Activated naive CD4-positive, alpha-beta T cell treated with anti-CD3 and anti-CD28 coated beads for 36 hours (primary cell): ENCODE data around the gene TRPV5. TPM values are rescaled to one million over a fixed set of nuclear protein-coding genes. Genes with fewer than 3 reads are reported as not detected.

Experiments
- CTCF ChIA-PET: fragments of 350-600 bp; sonication (Branson Sonifier 250); formaldehyde crosslinking; loops from one replicate; lab custom pipeline; 2021; ENCODE audit warnings: antibody characterized with exemption; lab: Charles Lee
- DNase-seq: peaks from one replicate; pipeline ENCODE4 v3.0.0-alpha.2; 2020
- H3K27ac Mint-ChIP-seq: one replicate; pipeline ENCODE4 v1.8.0; 2021; ENCODE audit warnings: mild to moderate bottlenecking, mixed read lengths
- H3K27me3 Mint-ChIP-seq: one replicate; pipeline ENCODE4 v1.8.0; 2021; ENCODE audit warnings: low read depth, mixed read lengths
- H3K36me3 Mint-ChIP-seq: one replicate; pipeline ENCODE4 v1.8.0; 2021; ENCODE audit warnings: low read depth, mixed read lengths
- H3K4me1 Mint-ChIP-seq: one replicate; pipeline ENCODE4 v1.8.0; 2021; ENCODE audit warnings: low read depth, mixed read lengths
- H3K4me3 Mint-ChIP-seq: one replicate; pipeline ENCODE4 v1.8.0; 2021; ENCODE audit warnings: mild to moderate bottlenecking, moderate library complexity, mixed read lengths
- H3K9me3 Mint-ChIP-seq: one replicate; pipeline ENCODE4 v1.8.0; 2021; ENCODE audit warnings: mixed read lengths
- intact Hi-C: fragments of 100-400 bp; cut with micrococcal nuclease; formaldehyde crosslinking; loops from one replicate; pipeline ENCODE4 v1.15.1; 2023
- total RNA-seq, 2 experiments: library from RNA; stranded (reverse); gene quantifications; one replicate each; pipeline ENCODE4 v1.2.3, GENCODE V29; 2021

Gene TRPV5
- total RNA-seq, 2 experiments from 2014 or later = not detected

DNA sequence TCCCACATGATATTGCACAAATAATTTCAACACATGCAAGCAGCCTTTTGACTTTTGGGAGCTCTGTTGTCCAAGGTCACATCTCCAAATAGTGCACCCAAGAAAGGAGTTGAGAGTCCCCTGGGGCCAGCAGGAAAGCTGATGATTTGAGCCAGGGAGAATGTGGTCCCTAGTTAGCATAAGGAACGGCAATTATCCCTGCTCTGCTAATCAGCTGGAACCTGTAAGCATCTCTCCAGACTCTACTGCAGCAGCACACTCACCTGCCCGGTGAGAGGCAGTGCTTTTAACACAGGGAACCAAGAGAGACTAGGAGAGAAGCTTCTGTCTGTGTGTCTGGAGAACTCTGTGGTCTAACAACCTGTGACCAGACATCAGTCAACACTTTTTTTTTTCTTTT is 17.0 kb downstream of the TRPV5 start:
- Mint-ChIP-seq H3K36me3 (no peaks in the 10 kb centered on the region), H3K27me3 (peaks cover 2% of the 10 kb centered on the region), H3K4me1 (no peaks in the 10 kb centered on the region), H3K27ac (no peak overlapping the region), H3K9me3 (no peaks in the 10 kb centered on the region), H3K4me3 (no peak overlapping the region)
- DNase-seq = no peak
- intact Hi-C loops = no loop called here
- CTCF ChIA-PET = interaction anchor here (0.7 to 1.0 kb wide), 3 partner anchors 9 to 592 kb away, joined by 3 to 5 read pairs (median 3); no protein-coding TSS in a partner anchor

DNA sequence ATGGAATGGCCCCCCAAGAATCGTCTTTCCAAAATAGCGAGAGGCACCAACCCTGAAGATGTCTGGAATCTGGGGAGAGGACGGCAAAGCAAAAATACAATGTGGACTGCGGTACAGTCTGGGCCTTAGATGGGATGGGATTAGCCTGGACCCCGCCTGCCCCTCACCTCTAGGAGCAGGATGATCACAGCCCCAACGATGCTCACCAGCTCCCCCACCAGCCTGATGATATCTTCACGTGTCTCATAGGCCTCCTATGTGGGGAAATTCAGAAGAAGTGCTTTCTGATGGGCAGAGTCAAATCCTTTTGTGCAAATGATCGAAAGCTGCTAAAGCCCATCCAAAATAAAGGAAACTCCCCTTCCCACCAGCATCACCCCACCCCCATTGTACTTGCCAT is 18.2 kb downstream of the TRPV5 start:
- H3K27me3 Mint-ChIP-seq = peaks cover 2% of the 10 kb centered on the region
- intact Hi-C loops = no loop called here
- CTCF ChIA-PET = interaction anchor here (1.0 kb wide), 1 partner anchor 10 kb away, joined by 5 read pairs; no protein-coding TSS in a partner anchor
- no peaks in the 10 kb centered on the region for H3K4me1 Mint-ChIP-seq
- no peaks in the 10 kb centered on the region for H3K36me3 Mint-ChIP-seq
- DNase-seq = no peak
- no peak overlapping the region for H3K27ac Mint-ChIP-seq
- no peak overlapping the region for H3K4me3 Mint-ChIP-seq
- no peaks in the 10 kb centered on the region for H3K9me3 Mint-ChIP-seq

DNA sequence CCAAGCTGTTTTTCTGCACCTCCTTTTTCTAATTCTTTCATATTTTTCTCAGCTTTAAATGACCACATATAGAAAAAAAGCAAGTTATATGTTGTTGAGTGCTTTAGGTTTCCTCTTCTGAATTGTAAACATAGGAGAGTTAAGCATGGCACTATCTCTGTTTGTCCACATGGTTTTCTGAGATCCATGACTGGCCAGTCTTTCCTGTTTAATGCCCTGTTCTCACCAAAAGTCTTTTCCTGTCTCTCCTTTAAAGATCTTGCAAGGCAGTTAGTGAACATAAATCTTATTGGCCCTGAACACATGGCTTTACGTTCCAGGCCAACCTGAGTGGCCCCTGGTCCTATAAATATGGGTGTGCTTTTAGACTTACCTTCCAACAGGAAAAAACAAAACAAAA is 19.4 kb downstream of the TRPV5 start:
- no peak overlapping the region for H3K4me3 Mint-ChIP-seq
- CTCF ChIA-PET = interaction anchor here (0.7 kb wide), 1 partner anchor 59 kb away, joined by 5 read pairs; no protein-coding TSS in a partner anchor

DNA sequence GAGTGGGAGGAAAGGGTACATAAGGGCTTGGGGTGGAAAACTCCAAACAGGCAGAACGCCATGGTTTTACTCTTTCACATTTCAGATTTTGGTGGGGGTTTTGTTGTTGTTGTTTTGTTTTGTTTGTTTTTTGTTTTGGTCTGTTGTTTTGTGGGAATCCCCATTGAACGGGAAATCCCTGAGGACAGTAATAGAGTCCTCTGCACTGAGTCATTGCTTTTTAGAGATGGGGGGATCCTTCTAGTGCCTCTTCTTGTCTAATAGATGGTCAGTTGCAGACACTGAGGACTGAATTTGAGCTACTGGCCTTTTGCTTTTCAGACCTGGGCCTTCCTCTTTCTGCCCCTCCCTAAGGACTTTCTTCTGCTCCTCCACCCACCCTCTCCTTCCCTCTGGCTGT is 20.0 kb downstream of the TRPV5 start:
- DNase-seq = no peak
- intact Hi-C loops = no loop called here
- H3K4me1 Mint-ChIP-seq = no peaks in the 10 kb centered on the region
- peaks cover 11% of the 10 kb centered on the region for H3K27me3 Mint-ChIP-seq
- H3K4me3 Mint-ChIP-seq = no peak overlapping the region
- CTCF ChIA-PET = no interaction called here
- H3K27ac Mint-ChIP-seq = no peak overlapping the region
- H3K9me3 Mint-ChIP-seq = no peaks in the 10 kb centered on the region
- H3K36me3 Mint-ChIP-seq = no peaks in the 10 kb centered on the region

More for the DNA sequence above, 19.4 kb downstream of the TRPV5 start:
- Mint-ChIP-seq H3K9me3 (no peaks in the 10 kb centered on the region), H3K36me3 (no peaks in the 10 kb centered on the region), H3K27me3 (peaks cover 9% of the 10 kb centered on the region), H3K27ac (no peak overlapping the region), H3K4me1 (no peaks in the 10 kb centered on the region)
- intact Hi-C loops = no loop called here
- no peak for DNase-seq

DNA sequence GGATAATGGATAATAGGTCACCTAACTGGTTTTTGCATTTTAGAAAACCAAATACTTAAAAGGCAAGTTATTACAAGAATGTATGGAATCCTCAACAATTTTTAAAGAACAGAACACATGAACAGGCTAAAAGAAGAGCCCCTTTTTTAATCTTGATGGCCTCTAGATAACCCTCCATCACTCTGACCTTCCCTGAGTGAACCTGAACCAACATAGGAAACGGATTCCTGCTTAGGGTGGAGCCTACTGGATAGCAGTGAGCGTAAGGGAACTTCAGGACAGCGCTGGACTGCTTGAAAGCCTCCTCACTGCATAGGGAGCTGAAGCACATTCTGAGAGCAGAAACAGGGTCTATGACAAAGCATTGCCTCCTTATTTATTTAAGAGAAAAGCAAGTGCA is 20.5 kb downstream of the TRPV5 start:
- H3K4me3 Mint-ChIP-seq = no peak overlapping the region
- intact Hi-C loops = no loop called here
- no peak overlapping the region for H3K27ac Mint-ChIP-seq
- DNase-seq = no peak
- peaks cover 10% of the 10 kb centered on the region for H3K27me3 Mint-ChIP-seq
- no peaks in the 10 kb centered on the region for H3K4me1 Mint-ChIP-seq
- no peaks in the 10 kb centered on the region for H3K9me3 Mint-ChIP-seq
- CTCF ChIA-PET = no interaction called here
- H3K36me3 Mint-ChIP-seq = no peaks in the 10 kb centered on the region

GRCh38 chr7:142910481-142910880 is 23.1 kb downstream of the TRPV5 start:
- H3K9me3 Mint-ChIP-seq = peaks cover 2% of the 10 kb centered on the region
- CTCF ChIA-PET = interaction anchor here (1.5 to 1.7 kb wide), 2 partner anchors 12 to 95 kb away, joined by 3 to 4 read pairs; no protein-coding TSS in a partner anchor
- H3K27me3 Mint-ChIP-seq = peaks cover 14% of the 10 kb centered on the region
- no peaks in the 10 kb centered on the region for H3K36me3 Mint-ChIP-seq
- intact Hi-C loops = no loop called here
- DNase-seq = no peak
- H3K4me1 Mint-ChIP-seq = no peaks in the 10 kb centered on the region
- H3K4me3 Mint-ChIP-seq = no peak overlapping the region
- no peak overlapping the region for H3K27ac Mint-ChIP-seq

GRCh38 chr7:142910031-142910433 is 23.5 kb downstream of the TRPV5 start:
- Mint-ChIP-seq H3K9me3 (peaks cover 2% of the 10 kb centered on the region), H3K4me3 (no peak overlapping the region), H3K27me3 (peaks cover 14% of the 10 kb centered on the region), H3K27ac (no peak overlapping the region), H3K4me1 (no peaks in the 10 kb centered on the region), H3K36me3 (no peaks in the 10 kb centered on the region)
- CTCF ChIA-PET = interaction anchor here (1.5 to 1.7 kb wide), 2 partner anchors 12 to 96 kb away, joined by 3 to 4 read pairs; no protein-coding TSS in a partner anchor
- intact Hi-C loops = no loop called here
- no peak for DNase-seq

DNA sequence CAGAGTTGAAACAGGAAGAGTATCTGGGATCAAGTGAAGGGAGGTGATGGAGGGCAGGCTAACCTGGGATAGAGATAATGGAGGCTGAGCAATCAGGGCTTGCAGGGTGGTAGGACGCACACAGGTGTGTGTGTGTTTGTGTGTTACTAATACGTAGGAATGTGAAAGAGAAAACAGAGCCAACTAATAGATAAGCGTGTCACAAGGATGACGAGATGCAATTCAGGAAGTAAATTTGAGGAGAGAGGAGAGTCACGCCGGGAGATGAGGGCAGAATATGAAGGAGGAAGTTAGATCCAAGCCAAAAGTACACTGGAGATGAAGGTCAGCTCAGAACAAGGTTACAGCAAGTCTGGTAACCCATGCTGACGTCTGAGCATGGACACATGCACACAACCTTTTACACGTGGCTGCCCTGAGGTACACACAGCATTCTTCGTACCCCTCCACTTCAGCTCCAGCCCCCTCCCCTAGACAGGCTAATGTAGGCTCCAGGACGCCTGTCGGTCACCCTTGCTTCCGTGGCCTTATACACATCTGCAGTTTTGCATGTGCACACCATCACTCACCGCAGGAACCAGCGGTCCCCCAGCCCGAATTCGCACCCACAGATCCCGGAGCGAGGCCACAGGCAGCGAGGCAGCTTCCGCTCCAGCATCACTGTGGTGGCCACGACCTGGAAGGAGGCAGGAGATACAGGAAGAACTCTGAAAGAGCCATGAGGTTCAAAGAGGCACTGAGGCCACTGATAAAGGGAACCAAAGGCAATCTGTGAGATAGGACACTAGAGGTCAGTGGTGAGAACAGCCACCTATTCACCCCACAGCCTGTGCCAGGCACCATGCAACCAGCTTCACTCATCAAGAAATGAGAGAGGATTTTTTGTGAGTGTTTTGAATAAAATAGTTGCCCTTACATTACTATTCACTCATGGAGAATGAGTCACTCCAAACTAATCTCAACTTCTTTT is 24.3 kb downstream of the TRPV5 start:
- CTCF ChIA-PET = interaction anchor here (1.5 to 1.7 kb wide), 2 partner anchors 13 to 97 kb away, joined by 3 to 4 read pairs; no protein-coding TSS in a partner anchor
- no peaks in the 10 kb centered on the region for H3K4me1 Mint-ChIP-seq

GRCh38 chr7:142908290-142908689 is 25.3 kb downstream of the TRPV5 start:
- no peaks in the 10 kb centered on the region for H3K36me3 Mint-ChIP-seq
- intact Hi-C loops = no loop called here
- H3K27ac Mint-ChIP-seq = no peak overlapping the region
- peaks cover 14% of the 10 kb centered on the region for H3K27me3 Mint-ChIP-seq
- H3K4me1 Mint-ChIP-seq = no peaks in the 10 kb centered on the region
- peaks cover 2% of the 10 kb centered on the region for H3K9me3 Mint-ChIP-seq
- CTCF ChIA-PET = no interaction called here
- no peak for DNase-seq
- no peak overlapping the region for H3K4me3 Mint-ChIP-seq

More for the DNA sequence above, 24.3 kb downstream of the TRPV5 start:
- peaks cover 14% of the 10 kb centered on the region for H3K27me3 Mint-ChIP-seq
- peaks cover 2% of the 10 kb centered on the region for H3K9me3 Mint-ChIP-seq
- intact Hi-C loops = no loop called here
- no peak overlapping the region for H3K27ac Mint-ChIP-seq
- DNase-seq = no peak
- H3K36me3 Mint-ChIP-seq = no peaks in the 10 kb centered on the region
- H3K4me3 Mint-ChIP-seq = no peak overlapping the region

DNA sequence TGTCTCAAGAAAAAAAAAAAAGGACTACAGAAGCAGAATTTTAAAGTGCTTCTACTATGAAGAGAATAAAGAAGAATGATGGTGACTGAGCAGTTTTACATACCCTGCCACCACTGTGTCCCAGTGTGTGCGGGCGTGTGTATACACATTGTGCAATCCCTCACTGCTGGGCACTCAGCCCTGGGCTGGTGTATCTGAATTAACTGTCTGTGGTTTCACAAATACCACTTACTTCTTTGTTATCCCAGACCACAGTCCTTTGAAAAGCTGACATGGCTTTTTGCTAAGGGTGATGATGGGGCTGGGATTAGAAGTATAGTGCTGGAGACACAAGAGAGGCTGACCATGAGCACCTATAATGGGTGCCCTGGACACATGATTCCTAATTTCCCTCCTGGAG is 26.9 kb downstream of the TRPV5 start:
- H3K27ac Mint-ChIP-seq = no peak overlapping the region
- intact Hi-C loops = no loop called here
- peaks cover 1% of the 10 kb centered on the region for H3K36me3 Mint-ChIP-seq
- H3K4me3 Mint-ChIP-seq = no peak overlapping the region
- CTCF ChIA-PET = interaction anchor here (0.7 kb wide), 1 partner anchor 293 kb away, joined by 3 read pairs; no protein-coding TSS in a partner anchor
- no peaks in the 10 kb centered on the region for H3K4me1 Mint-ChIP-seq
- no peak for DNase-seq
- peaks cover 14% of the 10 kb centered on the region for H3K27me3 Mint-ChIP-seq
- peaks cover 4% of the 10 kb centered on the region for H3K9me3 Mint-ChIP-seq

GRCh38 chr7:142905759-142906158 is 27.8 kb downstream of the TRPV5 start:
- DNase-seq = no peak
- Mint-ChIP-seq H3K4me3 (no peak overlapping the region), H3K4me1 (no peaks in the 10 kb centered on the region), H3K9me3 (peaks cover 4% of the 10 kb centered on the region), H3K36me3 (peaks cover 1% of the 10 kb centered on the region), H3K27ac (no peak overlapping the region), H3K27me3 (peaks cover 14% of the 10 kb centered on the region)
- intact Hi-C loops = no loop called here
- CTCF ChIA-PET = interaction anchor here (0.7 kb wide), 1 partner anchor 292 kb away, joined by 3 read pairs; no protein-coding TSS in a partner anchor

GRCh38 chr7:142904128-142904527 is 29.4 kb downstream of the TRPV5 start:
- intact Hi-C loops = no loop called here
- Mint-ChIP-seq H3K27me3 (peaks cover 7% of the 10 kb centered on the region), H3K27ac (no peak overlapping the region), H3K36me3 (peaks cover 1% of the 10 kb centered on the region), H3K9me3 (peaks cover 4% of the 10 kb centered on the region), H3K4me1 (no peaks in the 10 kb centered on the region), H3K4me3 (no peak overlapping the region)
- CTCF ChIA-PET = interaction anchor here (0.5 to 1.4 kb wide), 3 partner anchors 18 to 99 kb away, joined by 3 to 4 read pairs (median 3); no protein-coding TSS in a partner anchor
- DNase-seq = no peak
